ENCODE data around the gene ZNF593OS.
A peak's percentile ranks its signal among the peaks of the same experiment; 100 is the strongest.

The ZNF593OS gene

GRCh38 chr1:26145960-26146294, 25.7 kb downstream of the ZNF593OS start:
- no peak for DNase-seq (ENCODE audit: low spot score)
- TF ChIP-seq, protein P1, sequence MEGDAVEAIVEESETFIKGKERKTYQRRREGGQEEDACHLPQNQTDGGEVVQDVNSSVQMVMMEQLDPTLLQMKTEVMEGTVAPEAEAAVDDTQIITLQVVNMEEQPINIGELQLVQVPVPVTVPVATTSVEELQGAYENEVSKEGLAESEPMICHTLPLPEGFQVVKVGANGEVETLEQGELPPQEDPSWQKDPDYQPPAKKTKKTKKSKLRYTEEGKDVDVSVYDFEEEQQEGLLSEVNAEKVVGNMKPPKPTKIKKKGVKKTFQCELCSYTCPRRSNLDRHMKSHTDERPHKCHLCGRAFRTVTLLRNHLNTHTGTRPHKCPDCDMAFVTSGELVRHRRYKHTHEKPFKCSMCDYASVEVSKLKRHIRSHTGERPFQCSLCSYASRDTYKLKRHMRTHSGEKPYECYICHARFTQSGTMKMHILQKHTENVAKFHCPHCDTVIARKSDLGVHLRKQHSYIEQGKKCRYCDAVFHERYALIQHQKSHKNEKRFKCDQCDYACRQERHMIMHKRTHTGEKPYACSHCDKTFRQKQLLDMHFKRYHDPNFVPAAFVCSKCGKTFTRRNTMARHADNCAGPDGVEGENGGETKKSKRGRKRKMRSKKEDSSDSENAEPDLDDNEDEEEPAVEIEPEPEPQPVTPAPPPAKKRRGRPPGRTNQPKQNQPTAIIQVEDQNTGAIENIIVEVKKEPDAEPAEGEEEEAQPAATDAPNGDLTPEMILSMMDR (IDR thresholded peaks at IDR 0.05; ENCODE audit: extremely low read depth, missing control alignments), result no peak

DNA sequence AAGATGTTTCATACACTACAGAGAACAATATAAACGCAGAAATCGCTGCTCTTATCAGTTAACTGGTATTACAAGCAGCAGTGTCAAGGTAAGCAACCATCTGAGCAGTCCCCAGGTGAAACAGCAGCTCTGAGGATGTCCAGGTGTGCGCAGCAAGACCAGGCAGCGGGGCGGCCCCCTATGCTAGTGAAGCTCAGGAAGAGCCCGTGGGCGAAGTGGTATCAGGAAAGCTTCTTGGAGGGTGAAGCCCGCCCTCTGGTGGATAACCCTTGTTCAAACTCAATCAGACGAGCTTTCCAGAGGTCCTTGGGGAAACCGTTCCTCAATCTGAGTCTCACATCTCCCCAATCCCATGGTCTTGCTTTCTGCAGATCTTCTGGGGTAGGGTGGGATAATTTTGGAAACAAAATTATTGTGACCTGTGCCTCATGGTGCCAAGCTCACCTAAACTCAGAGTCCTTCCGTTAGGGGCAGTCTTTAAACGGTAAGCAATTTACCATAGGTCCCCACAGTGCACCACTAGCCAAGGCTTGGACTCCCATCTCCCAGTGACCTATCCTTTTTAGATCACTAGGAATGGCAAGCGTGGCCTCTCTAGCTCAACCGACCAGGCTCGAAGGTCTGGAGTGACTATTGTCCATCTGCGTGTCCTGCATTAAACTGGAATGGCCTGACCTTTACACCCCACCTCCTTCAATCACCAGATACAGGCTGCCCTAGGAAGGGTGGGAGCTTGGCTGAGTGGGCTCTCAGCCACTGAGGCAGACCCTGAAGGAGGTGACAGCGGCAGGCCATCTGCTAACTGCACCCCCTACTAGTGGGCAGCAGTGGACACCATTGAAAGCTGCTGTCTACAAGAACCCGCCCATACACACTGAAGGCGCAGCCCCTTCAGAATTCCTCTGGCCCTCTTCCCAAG, 26.3 kb downstream of the ZNF593OS start:
- peak; percentile 75 for DNase-seq (ENCODE audit: low spot score)
- TF ChIP-seq, protein P1 (IDR thresholded peaks at IDR 0.05; ENCODE audit: extremely low read depth, missing control alignments), result peak; percentile 39

DNA sequence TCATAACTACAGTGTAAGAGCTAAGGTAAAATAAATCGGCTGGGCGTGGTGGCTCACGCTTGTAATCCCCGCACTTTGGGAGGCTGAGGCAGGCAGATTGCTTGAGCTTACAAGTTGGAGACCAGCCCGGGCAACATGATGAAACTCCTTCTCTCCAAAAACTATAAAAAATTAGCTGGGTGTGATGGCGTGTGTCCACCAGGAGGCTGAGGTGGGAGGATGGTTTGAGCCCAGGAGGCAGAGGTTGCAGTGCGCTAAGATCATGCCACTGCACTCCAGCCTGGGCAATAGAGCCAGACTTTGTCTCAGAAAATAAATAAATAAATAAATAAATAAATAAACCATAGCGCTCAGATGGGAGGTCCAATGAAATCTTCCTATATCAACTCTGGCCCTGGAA, 29.5 kb downstream of the ZNF593OS start:
- TF ChIP-seq, protein P1 (IDR thresholded peaks at IDR 0.05; ENCODE audit: extremely low read depth, missing control alignments), result no peak
- no peak for DNase-seq (ENCODE audit: low spot score)

- TF ChIP-seq, protein P1 (IDR thresholded peaks at IDR 0.05; ENCODE audit: extremely low read depth, missing control alignments), result no peak
- no peak for DNase-seq (ENCODE audit: low spot score)
These were observed 32.6 kb downstream of the ZNF593OS start for GRCh38 chr1:26138974-26139558.

DNA sequence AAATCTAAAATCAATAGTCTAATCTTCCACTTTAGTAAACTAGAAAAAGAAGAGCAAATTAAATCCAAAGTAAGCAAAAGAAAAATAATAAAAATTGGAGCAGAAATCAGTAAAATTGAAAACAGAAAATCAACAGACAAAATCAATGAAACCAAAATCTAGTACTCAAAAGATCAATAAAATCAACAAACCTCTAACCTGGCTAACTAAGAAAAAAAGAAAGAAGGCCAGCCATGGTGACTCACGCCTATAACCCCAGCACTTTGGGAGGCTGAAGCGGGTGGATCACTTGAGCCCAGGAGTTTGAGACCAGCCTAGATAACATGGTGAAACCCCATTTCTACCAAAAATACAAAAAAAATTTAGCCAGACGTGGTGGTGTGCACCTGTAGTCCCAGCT, 37.2 kb downstream of the ZNF593OS start:
- no peak for DNase-seq (ENCODE audit: low spot score)
- TF ChIP-seq, protein P1 (IDR thresholded peaks at IDR 0.05; ENCODE audit: extremely low read depth, missing control alignments), result no peak

DNA sequence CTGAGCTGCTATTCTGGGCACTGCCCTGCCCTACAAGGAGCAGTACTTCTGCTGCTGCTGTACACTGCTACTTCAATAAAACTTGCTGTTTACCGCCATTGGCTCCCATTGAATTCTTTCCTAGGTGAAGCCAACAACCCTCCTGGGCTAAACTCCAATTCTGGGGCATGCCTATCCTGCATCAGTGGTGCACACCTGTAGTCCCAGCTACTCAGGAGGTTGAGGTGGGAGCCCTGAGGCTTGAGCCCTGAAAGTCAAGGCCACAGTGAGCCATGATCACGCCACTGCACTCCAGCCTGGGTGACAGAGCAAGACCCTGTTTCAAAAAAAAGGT, 38.8 kb downstream of the ZNF593OS start:
- no peak for DNase-seq (ENCODE audit: low spot score)
- TF ChIP-seq, protein P1 (IDR thresholded peaks at IDR 0.05; ENCODE audit: extremely low read depth, missing control alignments), result no peak

- no peak for DNase-seq (ENCODE audit: low spot score)
- TF ChIP-seq, protein P1 (IDR thresholded peaks at IDR 0.05; ENCODE audit: extremely low read depth, missing control alignments), result no peak
These were observed 39.4 kb downstream of the ZNF593OS start for GRCh38 chr1:26132128-26132833.
